Ishikawa (cell line): ENCODE measurements around the gene TAB3.

ENCODE experiments used
- CEBPB ChIP-seq: IDR thresholded peaks from 2 replicates; pipeline ENCODE4 v1.6.1; 2012
- EP300 ChIP-seq: IDR thresholded peaks from 2 replicates; pipeline ENCODE4 v1.6.1; 2012; ENCODE audit warnings: borderline replicate concordance
- RAD21 ChIP-seq: IDR thresholded peaks from 2 replicates; pipeline ENCODE4 v1.6.1; 2012; ENCODE audit warnings: low read depth
- REST ChIP-seq: IDR thresholded peaks from 2 replicates; pipeline ENCODE4 v1.6.1; 2012; ENCODE audit warnings: low read depth, mild to moderate bottlenecking
- TAF1 ChIP-seq: IDR thresholded peaks from 2 replicates; pipeline ENCODE4 v1.6.1; 2012; ENCODE audit warnings: low read depth, mild to moderate bottlenecking
- TCF12 ChIP-seq: IDR thresholded peaks from 2 replicates; pipeline ENCODE4 v1.6.1; 2012; ENCODE audit warnings: low read depth
- TEAD4 ChIP-seq: IDR thresholded peaks from 2 replicates; pipeline ENCODE4 v1.6.1; 2012
- YY1 ChIP-seq: IDR thresholded peaks from 2 replicates; pipeline ENCODE4 v1.6.1; 2012; ENCODE audit warnings: low read depth
- TF ChIP-seq, protein P1 (sequence below): IDR thresholded peaks from 2 replicates; pipeline ENCODE4 v1.6.1; 2012

DNA sequence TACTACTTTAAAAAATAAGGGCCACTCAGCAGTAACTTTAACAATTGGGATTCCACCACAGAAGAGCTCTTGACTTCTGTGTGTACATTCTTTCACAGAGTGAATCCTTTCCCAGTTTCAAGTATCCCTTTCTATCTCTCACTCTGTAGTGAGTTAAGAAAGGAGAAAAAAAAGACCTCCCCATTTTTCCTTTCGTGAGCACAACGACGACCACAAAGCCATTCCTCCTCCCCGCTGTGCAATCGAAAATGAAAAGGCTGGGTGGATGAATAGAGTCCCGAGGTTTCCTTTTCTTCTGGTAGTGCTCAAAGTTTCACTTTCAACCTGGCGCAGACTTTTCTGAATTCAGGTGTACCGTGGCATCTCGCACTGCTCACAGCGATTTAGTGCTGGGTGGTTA is 58.0 kb downstream of the TAB3 start:
- TF ChIP-seq EP300 (no peak), TAF1 (no peak), CEBPB (no peak), TEAD4 (no peak), YY1 (no peak), REST (no peak), RAD21 (no peak), TCF12 (no peak)
- TF ChIP-seq, protein P1, sequence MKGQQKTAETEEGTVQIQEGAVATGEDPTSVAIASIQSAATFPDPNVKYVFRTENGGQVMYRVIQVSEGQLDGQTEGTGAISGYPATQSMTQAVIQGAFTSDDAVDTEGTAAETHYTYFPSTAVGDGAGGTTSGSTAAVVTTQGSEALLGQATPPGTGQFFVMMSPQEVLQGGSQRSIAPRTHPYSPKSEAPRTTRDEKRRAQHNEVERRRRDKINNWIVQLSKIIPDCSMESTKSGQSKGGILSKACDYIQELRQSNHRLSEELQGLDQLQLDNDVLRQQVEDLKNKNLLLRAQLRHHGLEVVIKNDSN, result no peak
